ENCODE data around the gene ATP8B3.

GRCh38 chr19:1850809-1851653 lies 39.0 kb upstream of the ATP8B3 start:
- no peak for TF ChIP-seq CTCF (IDR thresholded peaks at IDR 0.05 in 4 of 5, conservative IDR thresholded peaks at IDR 0.05 in 1 of 5)
- no peak for TF ChIP-seq POLR2A (IDR thresholded peaks at IDR 0.05)
